HG02970 (cell line): Measurements from ENCODE around the gene AMZ1.
"Not testable (repeated sequence)": the region's sequence is repeated elsewhere in the genome, so short reads cannot be mapped to it uniquely, and the experiment has no call there.

Source experiments
- ATAC-seq: cut with Tn5 transposase; IDR thresholded peaks from one replicate; pipeline ENCODE4 v1.9.1; 2021; ENCODE audit warnings: mild to moderate bottlenecking, moderate library complexity, moderate number of reproducible peaks; ENCODE audit not compliant: unreplicated experiment, low FRiP score

Gene AMZ1

GRCh38 chr7:2689343-2689847 is 1.4 kb downstream of the AMZ1 start:
- no peak for ATAC-seq

DNA sequence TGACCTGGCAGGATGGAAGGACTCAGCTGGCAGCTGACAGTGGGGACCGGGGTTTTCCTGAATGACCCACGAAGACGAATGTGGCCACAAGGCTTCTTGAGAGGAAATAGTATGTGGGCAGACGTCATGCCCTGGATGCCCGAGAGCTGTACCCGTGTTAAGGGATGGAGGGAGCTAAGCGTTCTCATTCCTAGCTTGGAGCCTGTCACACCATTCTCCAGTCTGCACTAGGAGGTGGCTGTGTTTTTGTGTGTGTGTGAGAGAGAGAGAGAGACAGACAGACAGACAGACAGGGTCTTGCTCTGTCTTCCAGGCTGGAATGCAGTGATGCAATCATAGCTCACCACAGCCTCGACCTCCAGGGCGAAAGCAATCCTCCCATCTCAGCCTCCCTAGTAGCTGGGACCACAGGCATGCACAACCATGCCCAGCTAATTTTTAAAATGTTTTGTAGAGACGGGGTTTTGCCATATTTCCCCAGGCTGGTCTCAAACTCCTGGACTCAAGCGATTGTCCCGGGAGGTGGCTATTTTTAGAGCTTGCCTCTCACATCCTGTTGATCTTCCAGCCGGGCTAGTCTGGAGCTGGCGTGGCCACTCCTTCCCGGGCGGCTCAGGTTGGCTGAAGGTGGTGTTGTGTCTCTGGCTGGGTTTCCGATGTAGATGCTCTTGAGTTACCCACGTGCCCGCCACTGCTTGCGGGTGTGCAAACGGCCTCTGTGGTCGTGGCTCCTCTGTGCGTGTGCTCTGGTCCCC is 2.1 kb downstream of the AMZ1 start:
- ATAC-seq, result no peak

- no peak for ATAC-seq
These were observed 3.2 kb downstream of the AMZ1 start for GRCh38 chr7:2691011-2691707.

- ATAC-seq, result not testable (repeated sequence)
These were observed 4.0 kb downstream of the AMZ1 start for GRCh38 chr7:2691932-2692439.

DNA sequence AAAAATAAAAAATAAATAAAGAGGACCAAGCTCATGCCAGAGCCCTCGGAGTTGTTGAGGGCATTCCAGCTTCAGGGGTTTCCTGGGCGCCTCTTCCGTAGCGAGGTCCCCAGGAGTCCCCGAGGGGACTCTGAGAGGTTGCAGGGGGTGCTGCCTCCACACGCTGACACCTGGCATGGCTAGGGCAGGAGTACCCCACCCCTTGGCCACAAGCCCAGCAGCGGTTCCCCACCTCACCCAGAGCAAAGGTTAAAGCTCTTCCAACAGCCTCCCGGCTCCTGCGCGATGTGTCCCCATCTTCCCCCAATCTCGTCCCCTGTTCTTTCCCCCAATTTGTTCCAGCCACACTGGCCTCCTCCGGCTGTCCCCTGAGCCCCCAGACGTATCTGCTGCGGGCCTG is 4.5 kb downstream of the AMZ1 start:
- no peak for ATAC-seq

DNA sequence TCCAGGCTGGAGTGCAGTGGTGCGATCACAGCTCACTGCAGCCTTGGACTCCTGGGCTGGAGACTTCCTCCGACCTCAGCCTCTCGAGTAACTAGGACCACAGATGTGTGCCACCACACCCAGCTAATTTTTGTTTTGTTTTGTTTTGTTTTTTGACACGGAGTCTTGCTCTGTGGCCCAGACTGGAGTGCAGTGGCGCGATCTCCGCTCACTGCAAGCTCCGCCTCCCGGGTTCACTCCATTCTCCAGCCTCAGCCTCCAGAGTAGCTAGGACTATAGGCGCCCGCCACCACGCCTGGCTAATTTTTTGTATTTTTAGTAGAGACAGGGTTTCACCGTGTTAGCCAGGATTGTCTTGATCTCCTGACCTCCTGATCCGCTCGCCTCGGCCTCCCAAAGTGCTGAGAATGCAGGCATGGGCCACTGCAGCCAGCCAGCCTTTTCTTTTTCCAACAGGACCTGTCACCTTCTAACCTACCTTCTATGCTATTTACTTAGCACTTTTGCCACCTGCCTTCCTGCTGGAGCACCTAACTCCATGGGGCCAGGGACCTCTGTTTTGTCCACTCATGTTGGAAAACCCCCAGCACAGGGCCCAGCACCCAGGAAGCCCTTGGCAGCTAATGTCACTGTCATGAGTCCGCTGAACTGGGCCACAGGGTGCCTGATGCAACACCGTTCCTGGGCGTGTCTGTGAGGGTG is 5.6 kb downstream of the AMZ1 start:
- ATAC-seq, result not testable (repeated sequence)

GRCh38 chr7:2694122-2694436 is 6.1 kb downstream of the AMZ1 start:
- not testable (repeated sequence) for ATAC-seq

DNA sequence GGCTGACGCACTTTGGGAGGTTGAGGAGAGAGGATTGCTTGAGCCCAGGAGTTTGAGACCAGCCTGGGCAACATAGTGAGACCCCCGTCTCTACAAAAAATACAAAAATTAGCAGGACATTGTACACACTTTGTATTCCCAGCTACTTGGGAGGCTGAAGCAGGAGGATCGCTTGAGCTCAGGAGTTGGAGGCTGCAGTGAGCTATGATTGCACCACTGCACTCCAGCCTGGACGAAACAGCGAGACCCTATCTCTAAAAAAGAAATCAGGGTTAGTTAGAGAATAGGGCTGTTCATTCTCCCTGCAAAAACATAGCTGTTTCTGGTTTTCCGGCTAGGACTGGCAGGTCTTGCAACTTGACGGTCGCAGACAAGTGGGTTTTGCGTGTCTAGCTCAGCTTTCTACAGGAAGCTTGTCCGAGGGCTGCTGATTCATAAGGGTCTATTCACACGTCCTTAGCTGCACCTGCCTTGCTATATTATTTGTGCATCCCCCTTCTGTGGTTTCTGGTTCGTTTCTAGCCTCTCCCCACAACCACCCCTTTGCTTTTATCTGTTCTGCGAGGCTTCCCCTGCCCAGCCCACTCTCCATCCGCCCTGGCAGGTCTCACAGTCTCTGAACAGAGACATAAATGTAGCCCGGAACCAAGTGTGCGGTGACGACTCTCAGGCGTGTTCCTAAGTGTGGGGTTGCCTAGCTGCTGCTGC is 10.7 kb downstream of the AMZ1 start:
- ATAC-seq, result peak; percentile 90

DNA sequence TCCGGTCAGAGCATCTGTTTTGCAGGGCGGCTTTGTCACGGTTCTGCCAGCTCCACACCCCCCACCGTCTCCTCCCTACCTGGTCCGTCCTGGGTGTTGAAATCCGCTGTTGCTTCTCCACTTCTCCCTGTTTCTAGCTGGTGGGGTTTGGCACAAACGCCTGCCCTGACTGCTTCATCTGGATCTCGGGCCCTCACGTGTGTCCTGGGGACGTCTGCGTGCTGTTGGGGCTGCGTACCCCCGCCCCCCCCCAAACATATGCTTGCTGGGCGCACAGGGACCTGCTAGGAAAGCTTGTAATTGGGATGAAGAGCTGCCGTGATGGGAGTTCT is 11.3 kb downstream of the AMZ1 start:
- no peak for ATAC-seq

DNA sequence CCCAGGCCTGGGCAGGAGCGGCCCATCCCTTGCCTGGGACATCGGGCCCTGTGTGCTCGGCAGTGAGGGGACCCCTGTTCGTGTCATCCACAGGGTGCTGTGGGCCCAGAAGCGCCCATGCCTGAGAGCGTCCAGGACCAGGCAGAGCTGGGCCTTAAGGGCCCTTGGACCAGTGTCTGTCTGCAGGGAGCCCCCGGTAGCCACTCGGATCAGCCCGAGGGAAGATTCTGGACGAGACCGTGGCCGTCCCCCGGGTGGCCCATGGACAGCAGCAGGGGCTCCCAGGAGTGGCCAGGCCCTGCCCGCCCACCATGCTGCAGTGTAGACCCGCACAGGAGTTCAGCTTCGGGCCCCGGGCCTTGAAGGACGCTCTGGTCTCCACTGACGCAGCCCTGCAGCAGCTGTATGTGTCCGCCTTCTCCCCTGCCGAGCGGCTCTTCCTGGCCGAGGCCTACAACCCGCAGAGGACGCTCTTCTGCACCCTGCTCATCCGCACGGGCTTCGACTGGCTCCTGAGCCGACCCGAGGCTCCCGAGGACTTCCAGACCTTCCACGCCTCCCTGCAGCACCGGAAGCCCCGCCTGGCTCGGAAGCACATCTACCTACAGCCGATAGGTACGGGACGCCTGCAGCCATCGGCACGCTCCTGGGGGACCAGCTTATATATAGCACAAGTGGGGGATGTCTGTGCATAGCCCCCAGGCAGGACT is 12.3 kb downstream of the AMZ1 start:
- ATAC-seq, result no peak

- no peak for ATAC-seq
These were observed 13.4 kb downstream of the AMZ1 start for GRCh38 chr7:2701424-2701823.

DNA sequence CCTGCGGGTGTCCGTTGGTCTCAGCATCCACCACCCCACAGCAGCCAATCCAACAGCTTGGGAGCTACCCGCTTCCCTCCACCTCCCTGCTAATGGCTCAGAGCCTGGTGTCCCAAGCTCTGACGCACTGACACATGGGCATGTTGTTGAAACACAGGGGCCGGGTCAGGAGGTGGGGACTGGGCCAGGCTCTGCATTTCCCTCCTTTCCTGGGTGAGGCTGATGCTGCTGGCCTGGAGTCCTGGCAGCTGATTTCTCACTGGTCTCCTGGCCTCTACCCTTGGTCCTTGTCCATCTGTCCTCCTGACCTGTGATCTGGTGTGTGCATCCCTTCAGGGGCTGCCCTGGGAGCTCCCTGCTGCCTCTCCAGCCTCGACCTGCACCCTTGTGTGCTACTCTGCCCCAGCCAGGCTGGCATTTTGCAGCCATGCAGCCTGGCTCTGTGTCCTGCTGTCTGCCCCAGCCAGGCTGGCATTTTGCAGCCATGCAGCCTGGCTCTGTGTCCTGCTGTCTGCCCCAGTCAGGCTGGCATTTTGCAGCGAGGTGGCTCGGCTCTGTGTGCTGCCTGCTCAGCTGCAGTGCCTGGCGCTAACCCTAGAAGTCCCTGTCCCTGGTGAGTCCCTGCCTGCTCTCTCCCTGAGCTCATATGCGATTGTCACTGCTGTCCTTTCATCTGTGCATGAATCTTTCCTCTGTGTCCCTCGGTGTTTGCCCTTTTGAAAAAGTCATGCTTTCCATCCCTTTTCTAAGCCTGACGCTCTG is 14.0 kb downstream of the AMZ1 start:
- ATAC-seq, result no peak

DNA sequence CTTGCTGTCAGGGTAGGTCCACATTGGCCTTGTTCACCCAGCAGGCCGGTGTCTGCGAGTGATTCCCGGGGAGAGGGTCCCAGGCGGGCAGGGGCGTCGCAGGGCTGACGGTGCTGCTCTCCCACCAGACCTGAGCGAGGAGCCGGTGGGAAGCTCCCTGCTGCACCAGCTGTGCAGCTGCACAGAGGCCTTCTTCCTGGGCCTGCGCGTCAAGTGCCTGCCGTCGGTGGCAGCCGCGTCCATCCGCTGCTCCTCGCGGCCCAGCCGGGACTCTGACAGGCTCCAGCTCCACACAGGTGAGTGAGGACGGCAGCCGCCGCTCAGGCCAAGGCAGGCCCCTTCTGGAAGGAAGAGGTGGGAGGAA is 14.6 kb downstream of the AMZ1 start:
- ATAC-seq, result no peak

GRCh38 chr7:2705371-2706096 is 17.5 kb downstream of the AMZ1 start:
- ATAC-seq, result no peak

DNA sequence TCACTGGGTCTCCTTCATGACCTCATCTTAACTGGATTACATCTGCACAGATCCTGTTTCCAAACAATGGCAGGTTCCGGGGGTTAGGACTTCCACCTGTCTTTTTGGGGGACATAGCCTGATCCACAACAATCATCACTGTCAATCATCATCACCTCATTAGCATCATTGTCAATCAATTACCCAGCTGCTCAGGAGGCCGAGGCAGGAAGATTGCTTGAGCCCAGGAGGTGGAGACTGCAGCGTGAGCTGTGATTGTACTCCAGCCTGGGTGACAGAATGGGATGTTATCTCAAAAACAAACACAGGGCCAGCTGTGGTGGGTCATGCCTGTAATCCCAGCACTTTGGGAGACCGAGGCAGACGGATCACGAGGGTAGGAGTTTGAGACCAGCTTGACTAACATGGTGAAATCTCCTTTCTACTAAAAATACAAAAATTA is 18.7 kb downstream of the AMZ1 start:
- ATAC-seq, result no peak

DNA sequence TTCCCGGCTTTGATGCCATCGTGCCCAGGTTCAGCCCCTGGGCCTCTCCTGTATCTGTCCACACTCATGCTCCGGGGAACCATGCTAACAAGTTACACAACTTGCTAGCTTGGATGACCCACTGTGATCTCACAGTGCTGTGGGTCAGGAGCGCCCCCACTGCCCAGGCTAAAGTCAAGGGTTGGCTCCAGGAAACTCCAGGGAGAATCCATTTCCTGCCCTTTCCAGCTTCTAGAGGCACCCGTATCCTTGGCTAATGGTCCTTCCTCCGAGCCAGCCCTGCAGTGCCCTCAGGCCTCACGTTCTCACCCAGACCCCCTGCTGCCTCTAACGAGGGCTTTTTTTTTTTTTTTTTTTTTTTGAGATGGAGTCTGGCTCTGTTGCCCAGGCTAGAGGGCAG is 19.5 kb downstream of the AMZ1 start:
- no peak for ATAC-seq

- no peak for ATAC-seq
These were observed 20.0 kb downstream of the AMZ1 start for GRCh38 chr7:2708041-2708440.

- no peak for ATAC-seq
These were observed 20.7 kb downstream of the AMZ1 start for GRCh38 chr7:2708547-2709310.
